Astrocyte (in vitro differentiated cells and primary cell): ENCODE data around the gene SPPL3. TPM values are rescaled to one million over a fixed set of nuclear protein-coding genes. Genes with fewer than 3 reads are reported as not detected.

ENCODE experiments used
- DNase-seq: peaks from one replicate; pipeline ENCODE4 v3.0.0-alpha.2; 2010; ENCODE audit warnings: low read depth
- FAIRE-seq: peaks from 2 replicates; lab custom pipeline; 2011; peaks lifted over from hg19 to GRCh38; lab: Jason Lieb, UNC
- H2AFZ ChIP-seq: 2 replicates; pipeline ENCODE4 v1.6.0; 2012; ENCODE audit warnings: low read depth, low read length, inconsistent platforms
- H3K27ac ChIP-seq: 2 replicates; pipeline ENCODE4 v1.5.1; 2011; ENCODE audit warnings: low read depth, low read length, inconsistent platforms
- H3K27me3 ChIP-seq: 2 replicates; pipeline ENCODE4 v1.6.0; 2011; ENCODE audit warnings: low read length, inconsistent platforms; ENCODE audit not compliant: insufficient read depth
- H3K36me3 ChIP-seq: 2 replicates; pipeline ENCODE4 v1.5.1; 2011; ENCODE audit warnings: low read length, inconsistent platforms; ENCODE audit not compliant: insufficient read depth
- H3K4me1 ChIP-seq: 2 replicates; pipeline ENCODE4 v1.5.1; 2011; ENCODE audit warnings: low read length, inconsistent platforms; ENCODE audit not compliant: insufficient read depth
- H3K4me2 ChIP-seq: 2 replicates; pipeline ENCODE4 v1.6.0; 2012; ENCODE audit warnings: low read length, inconsistent platforms
- H3K4me3 ChIP-seq: 2 replicates; pipeline ENCODE4 v1.5.1; 2011; ENCODE audit warnings: low read depth, mild to moderate bottlenecking, low read length, inconsistent platforms; ENCODE audit not compliant: insufficient read depth
- H3K79me2 ChIP-seq: 2 replicates; pipeline ENCODE4 v1.6.0; 2012; ENCODE audit warnings: mild to moderate bottlenecking, low read length, inconsistent platforms; ENCODE audit not compliant: insufficient read depth
- H3K9ac ChIP-seq: 2 replicates; pipeline ENCODE4 v1.6.0; 2012; ENCODE audit warnings: mild to moderate bottlenecking, low read length, inconsistent platforms
- H3K9me3 ChIP-seq: 2 replicates; pipeline ENCODE4 v1.5.1; 2012; ENCODE audit warnings: low read depth, mild to moderate bottlenecking, low read length, inconsistent platforms; ENCODE audit not compliant: insufficient read depth
- H4K20me1 ChIP-seq: 2 replicates; pipeline ENCODE4 v1.6.0; 2012; ENCODE audit warnings: low read length, inconsistent platforms; ENCODE audit not compliant: insufficient read depth
- H3K27ac Mint-ChIP-seq: one replicate; pipeline ENCODE4 v1.8.0; 2021; ENCODE audit warnings: mild to moderate bottlenecking, mixed read lengths; ENCODE audit not compliant: unreplicated experiment
- H3K27me3 Mint-ChIP-seq: one replicate; pipeline ENCODE4 v1.8.0; 2021; ENCODE audit warnings: low read depth, mixed read lengths; ENCODE audit not compliant: unreplicated experiment
- H3K36me3 Mint-ChIP-seq: one replicate; pipeline ENCODE4 v1.8.0; 2021; ENCODE audit warnings: low read depth, mixed read lengths; ENCODE audit not compliant: unreplicated experiment
- H3K4me1 Mint-ChIP-seq: one replicate; pipeline ENCODE4 v1.8.0; 2021; ENCODE audit warnings: low read depth, mixed read lengths; ENCODE audit not compliant: unreplicated experiment
- H3K4me3 Mint-ChIP-seq: one replicate; pipeline ENCODE4 v1.8.0; 2021; ENCODE audit warnings: mild to moderate bottlenecking, moderate library complexity, mixed read lengths; ENCODE audit not compliant: unreplicated experiment
- H3K9me3 Mint-ChIP-seq: one replicate; pipeline ENCODE4 v1.8.0; 2021; ENCODE audit warnings: mild to moderate bottlenecking, mixed read lengths; ENCODE audit not compliant: unreplicated experiment
- CTCF ChIP-seq: IDR thresholded peaks from 2 replicates; pipeline ENCODE4 v1.5.1; 2011; ENCODE audit warnings: low read depth, mild to moderate bottlenecking, inconsistent platforms, low read length, moderate library complexity; ENCODE audit not compliant: insufficient read depth
- EZH2 ChIP-seq: IDR thresholded peaks from 2 replicates; pipeline ENCODE4 v1.6.1; 2012; ENCODE audit warnings: mild to moderate bottlenecking, low read length, inconsistent platforms; ENCODE audit not compliant: insufficient read depth
- total RNA-seq: library from RNA; stranded (reverse); gene quantifications from 2 replicates; pipeline ENCODE4 v1.2.1, GENCODE V29; 2021

Gene SPPL3
- total RNA-seq, 1 donor from 2014 or later, result 48.3 TPM

GRCh38 chr12:120738252-120739030, 165.7 kb downstream of the SPPL3 start:
- no peaks in the 10 kb centered on the region for H3K79me2 ChIP-seq
- Mint-ChIP-seq H3K36me3 (peaks cover 2% of the 10 kb centered on the region), H3K4me3 (no peak overlapping the region), H3K27me3 (no peaks in the 10 kb centered on the region), H3K27ac (no peak overlapping the region), H3K4me1 (no peaks in the 10 kb centered on the region), H3K9me3 (no peaks in the 10 kb centered on the region)
- FAIRE-seq (no peak), DNase-seq (no peak)
- H3K4me2 ChIP-seq, result no peak overlapping the region
- H3K36me3 ChIP-seq, result no peaks in the 10 kb centered on the region
- H3K4me1 ChIP-seq, result no peaks in the 10 kb centered on the region
- no peaks in the 10 kb centered on the region for H4K20me1 ChIP-seq
- H2AFZ ChIP-seq, result no peak overlapping the region
- no peak overlapping the region for H3K9ac ChIP-seq
- TF ChIP-seq CTCF, result no peak
- TF ChIP-seq EZH2, result no peak
- no peaks in the 10 kb centered on the region for H3K9me3 ChIP-seq
- H3K27ac ChIP-seq, result no peak overlapping the region
- H3K27me3 ChIP-seq, result no peaks in the 10 kb centered on the region
- H3K4me3 ChIP-seq, result no peak overlapping the region

- no peaks in the 10 kb centered on the region for H3K9me3 ChIP-seq
- no peaks in the 10 kb centered on the region for H3K27me3 Mint-ChIP-seq
- no peak overlapping the region for H3K27ac ChIP-seq
- H3K27me3 ChIP-seq, result no peaks in the 10 kb centered on the region
- no peaks in the 10 kb centered on the region for H3K4me1 Mint-ChIP-seq
- no peak overlapping the region for H2AFZ ChIP-seq
- no peak for FAIRE-seq
- H3K4me3 ChIP-seq, result no peak overlapping the region
- TF ChIP-seq CTCF (peak; percentile 18), EZH2 (no peak)
- no peaks in the 10 kb centered on the region for H4K20me1 ChIP-seq
- no peaks in the 10 kb centered on the region for H3K4me1 ChIP-seq
- no peaks in the 10 kb centered on the region for H3K9me3 Mint-ChIP-seq
- H3K9ac ChIP-seq, result no peak overlapping the region
- no peak for DNase-seq
- no peaks in the 10 kb centered on the region for H3K79me2 ChIP-seq
- peaks cover 5% of the 10 kb centered on the region for H3K36me3 Mint-ChIP-seq
- H3K36me3 ChIP-seq, result no peaks in the 10 kb centered on the region
- H3K27ac Mint-ChIP-seq, result no peak overlapping the region
- H3K4me2 ChIP-seq, result no peak overlapping the region
- H3K4me3 Mint-ChIP-seq, result no peak overlapping the region
Observed at GRCh38 chr12:120737557-120738251, 166.5 kb downstream of the SPPL3 start.
